ENCODE measurements around the gene HJURP. TPM values are rescaled to one million over a fixed set of nuclear protein-coding genes. Genes with fewer than 3 reads are reported as not detected.

Gene HJURP
- total and polyA plus RNA-seq, 2 donors (not counting 1 experiment from before 2014, with no cell fraction given): 5.8 to 6.2 TPM

GRCh38 chr2:233816771-233817170 is 37.6 kb downstream of the HJURP start:
- H3K4me3 ChIP-seq (replicated peaks in 1 of 4; ENCODE audit: control extremely low read depth in 1 of 4, insufficient read depth in 1 of 4, low read depth in 3 of 4, low read length in 4 of 4): no peak overlapping the region

GRCh38 chr2:233816334-233816733 is 38.0 kb downstream of the HJURP start:
- TF ChIP-seq CTCF (conservative IDR thresholded peaks at IDR 0.05 in 1 of 2, IDR thresholded peaks at IDR 0.05 in 1 of 2; ENCODE audit: low read depth in 1 of 2, low read length in 2 of 2) (no peak), EZH2 (IDR thresholded peaks at IDR 0.05; ENCODE audit: low read length, missing control alignments) (no peak)
- H3K9me3 ChIP-seq (ENCODE audit: control insufficient read depth, insufficient read depth, low read depth, low read length): no peaks in the 10 kb centered on the region
- no peaks in the 10 kb centered on the region for H3K79me2 ChIP-seq (ENCODE audit: control insufficient read depth, insufficient read depth, low read length)
- H4K20me1 ChIP-seq (ENCODE audit: control insufficient read depth, extremely low read depth, insufficient read depth, low read length): no peaks in the 10 kb centered on the region
- H3K27me3 ChIP-seq (ENCODE audit: control insufficient read depth, insufficient read depth, low read length): peaks cover 2% of the 10 kb centered on the region
- no peak for DNase-seq (ENCODE audit: low read depth in 2 of 2)
- no peak overlapping the region for H3K27ac ChIP-seq (ENCODE audit: insufficient read depth, low read length)
- no peak overlapping the region for H3K4me3 ChIP-seq (replicated peaks in 1 of 4; ENCODE audit: control extremely low read depth in 1 of 4, insufficient read depth in 1 of 4, low read depth in 3 of 4, low read length in 4 of 4)
- no peak overlapping the region for H3K9ac ChIP-seq (ENCODE audit: insufficient read depth, low read length)
- no peak overlapping the region for H2AFZ ChIP-seq (ENCODE audit: low read length)
- H3K4me1 ChIP-seq (ENCODE audit: control insufficient read depth, extremely low read depth, insufficient read depth, low read length): no peaks in the 10 kb centered on the region
- H3K4me2 ChIP-seq (ENCODE audit: extremely low read depth, insufficient read depth, low read length): no peak overlapping the region
- H3K36me3 ChIP-seq (ENCODE audit: control insufficient read depth, insufficient read depth, low read length): no peaks in the 10 kb centered on the region

More at GRCh38 chr2:233816771-233817170, 37.6 kb downstream of the HJURP start:
- DNase-seq (ENCODE audit: low read depth in 2 of 2): no peak
- Histone ChIP-seq H3K27me3 (ENCODE audit: control insufficient read depth, insufficient read depth, low read length) (peaks cover 4% of the 10 kb centered on the region), H3K9me3 (ENCODE audit: control insufficient read depth, insufficient read depth, low read depth, low read length) (no peaks in the 10 kb centered on the region), H3K4me1 (ENCODE audit: control insufficient read depth, extremely low read depth, insufficient read depth, low read length) (no peaks in the 10 kb centered on the region), H4K20me1 (ENCODE audit: control insufficient read depth, extremely low read depth, insufficient read depth, low read length) (no peaks in the 10 kb centered on the region), H2AFZ (ENCODE audit: low read length) (no peak overlapping the region), H3K4me2 (ENCODE audit: extremely low read depth, insufficient read depth, low read length) (no peak overlapping the region), H3K27ac (ENCODE audit: insufficient read depth, low read length) (no peak overlapping the region), H3K9ac (ENCODE audit: insufficient read depth, low read length) (no peak overlapping the region), H3K79me2 (ENCODE audit: control insufficient read depth, insufficient read depth, low read length) (no peaks in the 10 kb centered on the region), H3K36me3 (ENCODE audit: control insufficient read depth, insufficient read depth, low read length) (no peaks in the 10 kb centered on the region)
- TF ChIP-seq EZH2 (IDR thresholded peaks at IDR 0.05; ENCODE audit: low read length, missing control alignments): no peak
- TF ChIP-seq CTCF (conservative IDR thresholded peaks at IDR 0.05 in 1 of 2, IDR thresholded peaks at IDR 0.05 in 1 of 2; ENCODE audit: low read depth in 1 of 2, low read length in 2 of 2): no peak

DNA sequence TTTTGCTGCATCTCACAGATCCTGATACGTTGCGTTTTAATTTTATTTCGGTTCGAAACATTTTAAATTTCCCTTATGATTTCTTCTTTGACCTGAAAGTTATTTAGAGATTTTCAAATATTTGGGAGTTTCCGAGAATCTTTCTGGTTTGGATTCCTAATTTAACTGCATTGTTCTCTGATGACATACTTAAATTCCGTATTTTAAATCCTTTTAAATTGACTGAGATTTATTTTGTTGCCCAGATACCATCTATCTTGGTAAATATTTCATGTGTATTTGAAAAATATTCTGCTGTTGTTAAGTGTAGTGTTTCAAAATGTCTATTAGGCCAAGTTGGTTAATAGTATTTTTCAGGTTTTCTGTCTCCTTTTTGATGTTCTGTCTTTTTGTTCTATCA is 38.5 kb downstream of the HJURP start:
- no peaks in the 10 kb centered on the region for H3K4me1 ChIP-seq (ENCODE audit: control insufficient read depth, extremely low read depth, insufficient read depth, low read length)
- DNase-seq (ENCODE audit: low read depth in 2 of 2): peak in 1 of 2 donors; percentile 38
- H2AFZ ChIP-seq (ENCODE audit: low read length): no peak overlapping the region
- no peak overlapping the region for H3K4me3 ChIP-seq (replicated peaks in 1 of 4; ENCODE audit: control extremely low read depth in 1 of 4, insufficient read depth in 1 of 4, low read depth in 3 of 4, low read length in 4 of 4)
- no peaks in the 10 kb centered on the region for H3K36me3 ChIP-seq (ENCODE audit: control insufficient read depth, insufficient read depth, low read length)
- H3K79me2 ChIP-seq (ENCODE audit: control insufficient read depth, insufficient read depth, low read length): no peaks in the 10 kb centered on the region
- no peaks in the 10 kb centered on the region for H4K20me1 ChIP-seq (ENCODE audit: control insufficient read depth, extremely low read depth, insufficient read depth, low read length)
- H3K27me3 ChIP-seq (ENCODE audit: control insufficient read depth, insufficient read depth, low read length): no peaks in the 10 kb centered on the region
- no peak overlapping the region for H3K9ac ChIP-seq (ENCODE audit: insufficient read depth, low read length)
- H3K9me3 ChIP-seq (ENCODE audit: control insufficient read depth, insufficient read depth, low read depth, low read length): no peaks in the 10 kb centered on the region
- no peak overlapping the region for H3K4me2 ChIP-seq (ENCODE audit: extremely low read depth, insufficient read depth, low read length)
- TF ChIP-seq CTCF (conservative IDR thresholded peaks at IDR 0.05 in 1 of 2, IDR thresholded peaks at IDR 0.05 in 1 of 2; ENCODE audit: low read depth in 1 of 2, low read length in 2 of 2) (no peak), EZH2 (IDR thresholded peaks at IDR 0.05; ENCODE audit: low read length, missing control alignments) (no peak)
- no peak overlapping the region for H3K27ac ChIP-seq (ENCODE audit: insufficient read depth, low read length)
